HFF-Myc (cell line): ENCODE measurements around the gene SHOX.
A peak's percentile ranks its signal among the peaks of the same experiment; 100 is the strongest.
"Not testable (repeated sequence)": the region's sequence is repeated elsewhere in the genome, so short reads cannot be mapped to it uniquely, and the experiment has no call there.

Experiments
- DNase-seq: peaks from one replicate; pipeline ENCODE4 v3.0.0-alpha.2; 2011; ENCODE audit warnings: low read depth; ENCODE audit errors: extremely low read depth
- H3K4me3 ChIP-seq: replicated peaks from 2 replicates; pipeline ENCODE4 v1.5.1; 2011; ENCODE audit warnings: low read depth, mild to moderate bottlenecking, control low read depth, low read length
- CTCF ChIP-seq: IDR thresholded peaks from 2 replicates; pipeline ENCODE4 v1.5.1; 2012; ENCODE audit warnings: mild to moderate bottlenecking, low read depth, low read length, control low read depth; ENCODE audit errors: missing control alignments

The SHOX gene

GRCh38 chrX:618761-619450 is 11.7 kb upstream of the SHOX start:
- no peak for DNase-seq
- no peak for TF ChIP-seq CTCF
- H3K4me3 ChIP-seq = no peak overlapping the region

GRCh38 chrX:619451-619811 is 11.2 kb upstream of the SHOX start:
- peak overlapping the region; percentile 22 for H3K4me3 ChIP-seq
- DNase-seq = no peak
- no peak for TF ChIP-seq CTCF

DNA sequence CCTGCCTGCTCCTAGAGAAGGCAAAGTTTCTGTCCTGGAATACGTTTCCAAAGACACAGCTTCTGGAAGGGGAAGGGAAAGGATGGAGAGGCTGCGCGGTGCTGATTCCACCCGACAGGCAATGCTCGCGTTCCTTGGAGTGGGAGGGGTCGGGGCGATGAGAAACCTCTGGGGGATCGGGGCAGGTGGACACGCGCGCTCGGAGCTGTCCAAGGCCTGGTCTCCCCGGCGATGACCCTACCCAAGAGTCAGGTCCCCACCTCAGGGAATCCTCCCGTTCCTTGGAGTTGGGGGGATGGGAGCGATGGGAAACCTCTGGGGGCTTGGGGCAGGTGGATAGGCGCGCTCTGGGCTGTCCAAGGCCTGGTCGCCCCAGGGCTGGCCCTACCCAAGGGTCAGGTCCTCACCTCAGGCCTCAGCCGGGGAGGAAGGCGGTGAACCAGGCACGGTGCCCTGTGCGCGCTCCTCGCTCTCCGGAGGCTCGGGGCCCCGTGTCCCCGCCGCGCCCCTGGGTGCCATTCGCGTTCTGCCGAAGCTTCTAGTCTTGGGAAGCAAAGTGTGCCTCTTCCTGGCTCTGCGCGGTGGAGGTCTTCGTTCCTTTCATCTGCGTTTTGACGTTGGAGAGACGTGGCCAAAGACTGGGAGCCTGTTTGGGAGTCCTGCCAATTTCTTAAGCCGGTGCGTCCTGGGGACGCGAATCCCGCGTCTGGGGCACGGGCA is 10.6 kb upstream of the SHOX start:
- H3K4me3 ChIP-seq = peak overlapping the region; percentile 22
- no peak for TF ChIP-seq CTCF
- no peak for DNase-seq

GRCh38 chrX:621705-622503 is 8.7 kb upstream of the SHOX start:
- no peak for DNase-seq
- no peak for TF ChIP-seq CTCF
- H3K4me3 ChIP-seq = no peak overlapping the region

GRCh38 chrX:622802-623201 is 7.8 kb upstream of the SHOX start:
- H3K4me3 ChIP-seq, DNase-seq: not testable (repeated sequence)

GRCh38 chrX:623268-623598 is 7.4 kb upstream of the SHOX start:
- peak overlapping the region; percentile 43 for H3K4me3 ChIP-seq
- no peak for DNase-seq
- no peak for TF ChIP-seq CTCF
